Measurements from ENCODE around the gene DOCK4.
A peak's percentile ranks its signal among the peaks of the same experiment; 100 is the strongest.

The DOCK4 gene

DNA sequence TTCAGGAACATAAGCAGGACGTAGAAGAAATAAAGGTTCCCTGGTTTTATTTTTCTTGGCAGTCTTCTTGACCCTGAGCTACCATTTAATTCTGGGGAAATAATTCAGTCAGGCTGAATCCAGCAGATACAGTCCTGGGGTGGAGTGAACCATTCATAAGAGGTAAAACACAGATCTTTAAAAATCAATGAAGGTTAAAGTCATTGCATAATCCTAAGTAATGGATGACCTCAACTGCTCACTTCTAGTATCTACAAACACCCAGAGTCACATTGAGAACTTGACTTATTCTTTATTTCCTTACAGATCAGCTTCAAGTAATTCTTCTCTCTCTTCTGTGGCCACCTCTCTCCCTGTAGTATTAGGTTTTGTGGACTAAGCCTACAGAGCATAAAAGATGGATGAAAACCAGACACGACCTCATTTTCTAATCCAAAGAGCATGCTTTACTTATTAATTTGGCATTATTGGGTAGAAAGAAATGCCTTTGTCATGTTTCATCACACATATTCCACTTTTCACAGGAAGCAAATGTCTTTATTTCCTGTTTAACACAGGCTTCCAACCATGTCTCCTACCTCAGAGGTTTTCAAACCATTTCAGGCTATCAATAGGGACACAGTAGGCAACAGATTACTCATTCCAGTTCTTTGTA is 461.6 kb downstream of the DOCK4 start:
- TF ChIP-seq, protein P1, sequence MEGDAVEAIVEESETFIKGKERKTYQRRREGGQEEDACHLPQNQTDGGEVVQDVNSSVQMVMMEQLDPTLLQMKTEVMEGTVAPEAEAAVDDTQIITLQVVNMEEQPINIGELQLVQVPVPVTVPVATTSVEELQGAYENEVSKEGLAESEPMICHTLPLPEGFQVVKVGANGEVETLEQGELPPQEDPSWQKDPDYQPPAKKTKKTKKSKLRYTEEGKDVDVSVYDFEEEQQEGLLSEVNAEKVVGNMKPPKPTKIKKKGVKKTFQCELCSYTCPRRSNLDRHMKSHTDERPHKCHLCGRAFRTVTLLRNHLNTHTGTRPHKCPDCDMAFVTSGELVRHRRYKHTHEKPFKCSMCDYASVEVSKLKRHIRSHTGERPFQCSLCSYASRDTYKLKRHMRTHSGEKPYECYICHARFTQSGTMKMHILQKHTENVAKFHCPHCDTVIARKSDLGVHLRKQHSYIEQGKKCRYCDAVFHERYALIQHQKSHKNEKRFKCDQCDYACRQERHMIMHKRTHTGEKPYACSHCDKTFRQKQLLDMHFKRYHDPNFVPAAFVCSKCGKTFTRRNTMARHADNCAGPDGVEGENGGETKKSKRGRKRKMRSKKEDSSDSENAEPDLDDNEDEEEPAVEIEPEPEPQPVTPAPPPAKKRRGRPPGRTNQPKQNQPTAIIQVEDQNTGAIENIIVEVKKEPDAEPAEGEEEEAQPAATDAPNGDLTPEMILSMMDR (IDR thresholded peaks at IDR 0.05; ENCODE audit: insufficient read depth, low read length): no peak
- TF ChIP-seq GABPA (IDR thresholded peaks at IDR 0.05; ENCODE audit: low read depth) (no peak), SPI1 (IDR thresholded peaks at IDR 0.05; ENCODE audit: borderline replicate concordance, low read depth) (no peak), POLR2AphosphoS5 (IDR thresholded peaks at IDR 0.05; ENCODE audit: low read depth) (no peak)
- TF ChIP-seq, protein P2, sequence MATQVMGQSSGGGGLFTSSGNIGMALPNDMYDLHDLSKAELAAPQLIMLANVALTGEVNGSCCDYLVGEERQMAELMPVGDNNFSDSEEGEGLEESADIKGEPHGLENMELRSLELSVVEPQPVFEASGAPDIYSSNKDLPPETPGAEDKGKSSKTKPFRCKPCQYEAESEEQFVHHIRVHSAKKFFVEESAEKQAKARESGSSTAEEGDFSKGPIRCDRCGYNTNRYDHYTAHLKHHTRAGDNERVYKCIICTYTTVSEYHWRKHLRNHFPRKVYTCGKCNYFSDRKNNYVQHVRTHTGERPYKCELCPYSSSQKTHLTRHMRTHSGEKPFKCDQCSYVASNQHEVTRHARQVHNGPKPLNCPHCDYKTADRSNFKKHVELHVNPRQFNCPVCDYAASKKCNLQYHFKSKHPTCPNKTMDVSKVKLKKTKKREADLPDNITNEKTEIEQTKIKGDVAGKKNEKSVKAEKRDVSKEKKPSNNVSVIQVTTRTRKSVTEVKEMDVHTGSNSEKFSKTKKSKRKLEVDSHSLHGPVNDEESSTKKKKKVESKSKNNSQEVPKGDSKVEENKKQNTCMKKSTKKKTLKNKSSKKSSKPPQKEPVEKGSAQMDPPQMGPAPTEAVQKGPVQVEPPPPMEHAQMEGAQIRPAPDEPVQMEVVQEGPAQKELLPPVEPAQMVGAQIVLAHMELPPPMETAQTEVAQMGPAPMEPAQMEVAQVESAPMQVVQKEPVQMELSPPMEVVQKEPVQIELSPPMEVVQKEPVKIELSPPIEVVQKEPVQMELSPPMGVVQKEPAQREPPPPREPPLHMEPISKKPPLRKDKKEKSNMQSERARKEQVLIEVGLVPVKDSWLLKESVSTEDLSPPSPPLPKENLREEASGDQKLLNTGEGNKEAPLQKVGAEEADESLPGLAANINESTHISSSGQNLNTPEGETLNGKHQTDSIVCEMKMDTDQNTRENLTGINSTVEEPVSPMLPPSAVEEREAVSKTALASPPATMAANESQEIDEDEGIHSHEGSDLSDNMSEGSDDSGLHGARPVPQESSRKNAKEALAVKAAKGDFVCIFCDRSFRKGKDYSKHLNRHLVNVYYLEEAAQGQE (IDR thresholded peaks at IDR 0.05; ENCODE audit: insufficient replicate concordance, low read depth): no peak
- H3K27ac ChIP-seq (replicated peaks): no peak overlapping the region
- no peaks in the 10 kb centered on the region for H3K27me3 ChIP-seq (ENCODE audit: insufficient read depth, poor library complexity, severe bottlenecking)
- no peak overlapping the region for H3K4me3 ChIP-seq (replicated peaks; ENCODE audit: insufficient read depth, low read length)
- no peak for DNase-seq (ENCODE audit: low read depth in 1 of 2, low spot score in 1 of 2)

DNA sequence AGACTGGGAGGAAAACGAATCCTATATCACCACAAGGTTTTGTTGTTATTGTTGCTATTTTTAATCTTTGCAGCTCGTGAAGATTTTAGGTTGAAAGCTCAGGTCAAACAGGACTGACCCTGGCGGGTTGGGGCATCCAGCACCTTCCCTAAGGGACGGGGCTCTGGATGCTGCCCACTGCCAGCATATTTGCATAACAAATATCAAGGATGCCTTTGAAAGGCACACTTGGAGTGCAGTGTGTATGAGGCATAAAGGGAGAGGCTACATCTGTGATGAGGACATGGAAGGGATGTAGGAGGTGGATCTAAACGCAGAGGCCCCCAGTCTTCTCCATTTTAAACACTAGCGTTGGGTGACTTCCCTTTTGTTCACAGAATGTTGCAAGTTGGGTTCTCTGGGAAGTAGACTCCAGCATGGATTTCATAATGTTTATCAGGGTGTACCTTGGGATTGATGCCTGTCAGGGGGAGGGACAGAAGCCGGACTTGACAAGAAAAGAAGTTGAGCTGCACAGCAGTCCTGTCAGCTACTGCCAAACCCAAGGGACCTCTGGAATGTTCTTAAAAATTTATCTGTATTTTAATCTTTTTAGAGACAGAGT is 462.9 kb downstream of the DOCK4 start:
- Histone ChIP-seq H3K27me3 (ENCODE audit: insufficient read depth, poor library complexity, severe bottlenecking) (no peaks in the 10 kb centered on the region), H3K27ac (replicated peaks) (no peak overlapping the region), H3K4me3 (replicated peaks; ENCODE audit: insufficient read depth, low read length) (no peak overlapping the region)
- DNase-seq (ENCODE audit: low read depth in 1 of 2, low spot score in 1 of 2): peak in 1 of 2 experiments; percentile 13
- TF ChIP-seq SPI1 (IDR thresholded peaks at IDR 0.05; ENCODE audit: borderline replicate concordance, low read depth) (peak; percentile 50; the same call in 1 of the 2 replicates), GABPA (IDR thresholded peaks at IDR 0.05; ENCODE audit: low read depth) (no peak)

DNA sequence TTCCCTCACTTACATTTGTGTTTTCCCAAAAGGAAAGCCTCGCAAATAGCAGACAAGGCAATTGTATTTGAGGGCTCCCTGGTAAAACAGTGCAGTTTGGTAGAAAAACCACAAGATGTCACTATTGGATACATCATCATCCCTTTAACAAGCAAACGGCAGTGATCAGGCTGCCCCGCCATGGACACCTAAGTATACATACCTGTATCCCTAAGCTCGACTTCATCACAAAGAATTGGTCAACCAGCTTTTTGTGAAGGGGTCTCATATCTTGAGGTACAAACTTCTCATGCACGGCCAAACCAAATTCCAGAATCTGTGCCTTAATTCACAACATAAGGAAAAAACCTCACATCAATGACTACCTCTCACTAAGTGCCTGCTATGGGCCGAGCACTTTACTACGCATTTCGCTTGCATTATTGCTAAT is 464.4 kb downstream of the DOCK4 start:
- Histone ChIP-seq H3K27me3 (ENCODE audit: insufficient read depth, poor library complexity, severe bottlenecking) (no peaks in the 10 kb centered on the region), H3K4me3 (replicated peaks; ENCODE audit: insufficient read depth, low read length) (no peak overlapping the region), H3K27ac (replicated peaks) (no peak overlapping the region)
- TF ChIP-seq, protein P1 (IDR thresholded peaks at IDR 0.05; ENCODE audit: insufficient read depth, low read length): peak; percentile 63
- TF ChIP-seq POLR2AphosphoS5 (IDR thresholded peaks at IDR 0.05; ENCODE audit: low read depth): no peak
- peak in 1 of 2 experiments; percentile 37 for DNase-seq (ENCODE audit: low read depth in 1 of 2, low spot score in 1 of 2)

DNA sequence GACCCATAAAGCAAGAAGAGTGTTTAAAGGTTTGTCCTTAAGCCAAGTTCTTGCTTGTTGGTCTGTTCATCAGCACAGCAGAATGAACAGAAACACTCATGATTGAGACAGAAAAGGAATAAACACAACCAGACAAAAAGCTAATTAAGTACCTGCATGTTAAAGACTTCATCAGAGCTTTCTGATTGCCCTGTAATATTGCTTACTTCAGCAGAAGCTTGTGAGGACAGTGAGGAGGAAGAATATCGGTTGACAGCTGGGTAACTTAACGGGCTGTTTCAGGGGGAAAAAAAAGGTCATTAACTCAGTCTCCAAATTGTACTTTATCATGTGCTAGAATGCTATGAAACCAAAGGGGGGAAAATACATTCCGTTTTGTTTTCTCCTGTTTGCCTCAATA is 465.3 kb downstream of the DOCK4 start:
- Histone ChIP-seq H3K4me3 (replicated peaks; ENCODE audit: insufficient read depth, low read length) (no peak overlapping the region), H3K27ac (replicated peaks) (no peak overlapping the region), H3K27me3 (ENCODE audit: insufficient read depth, poor library complexity, severe bottlenecking) (no peaks in the 10 kb centered on the region)
- no peak for TF ChIP-seq POLR2AphosphoS5 (IDR thresholded peaks at IDR 0.05; ENCODE audit: low read depth)
- DNase-seq (ENCODE audit: low read depth in 1 of 2, low spot score in 1 of 2): no peak

DNA sequence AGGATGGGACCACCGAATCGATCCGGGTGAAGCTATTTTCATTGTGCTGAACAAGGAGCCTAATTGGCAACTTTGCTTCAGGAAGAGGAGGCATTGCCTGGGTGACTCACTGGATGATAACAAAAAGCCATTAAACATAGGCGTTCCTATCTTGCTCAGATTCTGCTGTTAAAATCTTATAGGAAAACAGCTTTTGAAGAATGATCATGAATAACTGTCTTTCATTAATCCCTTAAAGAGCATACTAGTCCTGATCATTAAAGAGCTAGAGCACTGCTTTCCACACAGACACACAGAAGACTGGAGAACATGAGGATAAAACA is 469.7 kb downstream of the DOCK4 start:
- no peak overlapping the region for H3K27ac ChIP-seq (replicated peaks)
- H3K4me3 ChIP-seq (replicated peaks; ENCODE audit: insufficient read depth, low read length): no peak overlapping the region
- TF ChIP-seq SPI1 (IDR thresholded peaks at IDR 0.05; ENCODE audit: borderline replicate concordance, low read depth): no peak
- no peak for DNase-seq (ENCODE audit: low read depth in 1 of 2, low spot score in 1 of 2)
- H3K27me3 ChIP-seq (ENCODE audit: insufficient read depth, poor library complexity, severe bottlenecking): no peaks in the 10 kb centered on the region
